K562 (cell line): ENCODE measurements around the gene NTPCR. TPM values are rescaled to one million over a fixed set of nuclear protein-coding genes. Genes with fewer than 3 reads are reported as not detected.

Experiments used
- ARID3B ChIP-seq: fragments of 250-450 bp; sonication (Bioruptor Pico); IDR thresholded peaks from 2 replicates; pipeline ENCODE4 v1.4.0; 2020; ENCODE audit warnings: borderline replicate concordance
- CTCFL ChIP-seq: IDR thresholded peaks from 2 replicates; pipeline ENCODE4 v1.6.1; 2011; ENCODE audit warnings: borderline replicate concordance, low read depth, mild to moderate bottlenecking, moderate library complexity, low read length; ENCODE audit not compliant: insufficient read depth, poor library complexity, severe bottlenecking
- FOXO4 ChIP-seq: fragments of 450-650 bp; formaldehyde crosslinking; IDR thresholded peaks from 2 replicates; pipeline ENCODE4 v1.4.0; 2020; ENCODE audit warnings: mild to moderate bottlenecking, moderate library complexity
- HBP1 ChIP-seq: fragments of 450-650 bp; formaldehyde crosslinking; IDR thresholded peaks from 2 replicates; pipeline ENCODE4 v1.4.0; 2022; ENCODE audit warnings: missing genetic modification characterization
- HNRNPK ChIP-seq: fragments of 200-400 bp; formaldehyde crosslinking; IDR thresholded peaks from one replicate; pipeline ENCODE4 v1.6.1; 2018; ENCODE audit warnings: mild to moderate bottlenecking, low read depth, low read length; ENCODE audit not compliant: poor library complexity, severe bottlenecking
- KLF13 ChIP-seq: fragments of 450-650 bp; IDR thresholded peaks from 2 replicates; pipeline ENCODE4 v1.6.1; 2016; ENCODE audit warnings: missing genetic modification characterization, low read depth, mild to moderate bottlenecking, missing compliant biosample characterization, moderate library complexity, borderline replicate concordance
- MLX ChIP-seq, 2 experiments: fragments of 450-650 bp in 1 of 2; sonication (generic) in 1 of 2; formaldehyde crosslinking; conservative IDR thresholded peaks; 2 replicates each; pipeline versions ENCODE4 v1.4.0 to v1.8.1; 2020 to 2022; ENCODE audit warnings: mild to moderate bottlenecking in 1 of 2, missing genetic modification reagents in 1 of 2
- MXD1 ChIP-seq: fragments of 250-450 bp; sonication (Bioruptor Pico); IDR thresholded peaks from 2 replicates; pipeline ENCODE4 v1.8.0; 2021; ENCODE audit warnings: borderline replicate concordance, mild to moderate bottlenecking, moderate library complexity; ENCODE audit not compliant: poor library complexity, severe bottlenecking
- NFE2L1 ChIP-seq: fragments of 450-650 bp; IDR thresholded peaks from 2 replicates; pipeline ENCODE4 v1.6.1; 2016; ENCODE audit warnings: missing genetic modification characterization, low read depth, mild to moderate bottlenecking, missing compliant biosample characterization, moderate library complexity, borderline replicate concordance
- PTBP1 ChIP-seq: fragments of 200-400 bp; formaldehyde crosslinking; IDR thresholded peaks from 2 replicates; pipeline ENCODE4 v1.6.1; 2017; ENCODE audit warnings: low read depth, low read length
- SAP30 ChIP-seq: fragments of 200-600 bp; sonication (generic); IDR thresholded peaks from 2 replicates; pipeline ENCODE4 v1.6.1; 2012; ENCODE audit warnings: borderline replicate concordance, low read depth, mild to moderate bottlenecking, moderate library complexity, low read length, control low read depth, inconsistent platforms; ENCODE audit not compliant: insufficient read depth, poor library complexity, severe bottlenecking
- SNIP1 ChIP-seq: fragments of 450-650 bp; IDR thresholded peaks from 2 replicates; pipeline ENCODE4 v1.7.1; 2017; ENCODE audit warnings: low read depth, mild to moderate bottlenecking
- SRF ChIP-seq, 2 experiments: fragments of 250-450, 450-650 bp in 1 of 2; sonication (Bioruptor Pico) in 1 of 2; sonication (generic) in 1 of 2; formaldehyde crosslinking; IDR thresholded peaks; 2 replicates each; pipeline versions ENCODE4 v1.5.0 to v1.5.1; 2020 to 2022; ENCODE audit warnings: mild to moderate bottlenecking in 1 of 2, missing genetic modification reagents in 1 of 2
- TCF7L2 ChIP-seq: fragments of 150-350 bp; IDR thresholded peaks from 2 replicates; pipeline ENCODE4 v1.6.1; 2016; ENCODE audit warnings: low read depth, mild to moderate bottlenecking, low read length, moderate library complexity
- XRCC3 ChIP-seq: fragments of 450-650 bp; IDR thresholded peaks from 2 replicates; pipeline ENCODE4 v1.6.1; 2017; ENCODE audit warnings: mild to moderate bottlenecking, moderate library complexity
- ZNF699 ChIP-seq: fragments of 250-450 bp; sonication (Bioruptor Pico); IDR thresholded peaks from 2 replicates; pipeline ENCODE4 v1.8.0; 2021; ENCODE audit warnings: mild to moderate bottlenecking, moderate library complexity; ENCODE audit not compliant: insufficient replicate concordance
- polyA plus RNA-seq, 8 experiments: library from polyadenylated mRNA; depleted of rRNA in 4 of 8; stranded (reverse) in 5 of 8; unstranded in 3 of 8; fragments of >200 nt; fragmentation: Nextera tagmentation in 2 of 8; fragmentation: Illumina TruSeq in 1 of 8; extraction: Ambion mirVana in 2 of 8; extraction: Trizol in 1 of 8; gene quantifications; 2 replicates each; pipeline versions ENCODE4 v1.2.1 to v1.2.3, GENCODE V29; 2011 to 2014; ENCODE audit warnings: inconsistent platforms in 1 of 8, missing spikeins in 1 of 8
- total RNA-seq, 7 experiments: library from RNA; depleted of rRNA in 6 of 7; stranded (reverse); fragments of >200 nt in 6 of 7; fragmentation: Illumina TruSeq in 2 of 7; extraction: Trizol in 2 of 7; gene quantifications; 2 replicates each; pipeline versions ENCODE4 v1.2.1 to v1.2.3, GENCODE V29; 2011 to 2021; ENCODE audit warnings: low replicate concordance in 1 of 7

Gene NTPCR
- total and polyA plus RNA-seq, 9 of the 15 experiments (the other 6 are each of a cell fraction or from before 2014, with no cell fraction given): 19.3 to 105 (median 48.8) TPM

GRCh38 chr1:232950197-232951176 lies at the start of gene NTPCR (continued):
- TF ChIP-seq CTCFL (no peak), MXD1 (no peak), SRF (CRISPR knock-in tag; IDR thresholded peaks at IDR 0.05) (peak in 1 of 2 experiments; percentile 62; a peak in 2 of 4 replicates), FOXO4 (CRISPR knock-in tag) (peak; percentile 8; the same call in 1 of the 2 replicates), TCF7L2 (no peak), SNIP1 (no peak), PTBP1 (no peak), KLF13 (tag) (0 out of 2 replicates have a peak, but pooled peaks have one; percentile 14), SAP30 (no peak), MLX (CRISPR knock-in tag; conservative IDR thresholded peaks at IDR 0.05) (no peak), HBP1 (CRISPR knock-in tag) (no peak), HNRNPK (no peak), NFE2L1 (tag) (no peak), ARID3B (no peak), XRCC3 (no peak), ZNF699 (CRISPR knock-in tag) (no peak)
